Neural progenitor cell (in vitro differentiated cells): Measurements from ENCODE around the gene ABL2.

Source experiments
- EZH2 ChIP-seq: fragments of 200-600 bp; sonication (generic); IDR thresholded peaks from 2 replicates; pipeline ENCODE4 v1.6.1; 2017; ENCODE audit warnings: antibody characterized with exemption, mild to moderate bottlenecking, moderate library complexity
- EZH2phosphoT487 ChIP-seq: fragments of 200-600 bp; sonication (generic); IDR thresholded peaks from 2 replicates; pipeline ENCODE4 v1.6.1; 2017; ENCODE audit warnings: antibody characterized with exemption
- TF ChIP-seq, protein P1 (sequence below): fragments of 200-600 bp; sonication (generic); IDR thresholded peaks from 2 replicates; pipeline ENCODE4 v1.5.1; 2017; ENCODE audit warnings: antibody characterized with exemption, mild to moderate bottlenecking

DNA sequence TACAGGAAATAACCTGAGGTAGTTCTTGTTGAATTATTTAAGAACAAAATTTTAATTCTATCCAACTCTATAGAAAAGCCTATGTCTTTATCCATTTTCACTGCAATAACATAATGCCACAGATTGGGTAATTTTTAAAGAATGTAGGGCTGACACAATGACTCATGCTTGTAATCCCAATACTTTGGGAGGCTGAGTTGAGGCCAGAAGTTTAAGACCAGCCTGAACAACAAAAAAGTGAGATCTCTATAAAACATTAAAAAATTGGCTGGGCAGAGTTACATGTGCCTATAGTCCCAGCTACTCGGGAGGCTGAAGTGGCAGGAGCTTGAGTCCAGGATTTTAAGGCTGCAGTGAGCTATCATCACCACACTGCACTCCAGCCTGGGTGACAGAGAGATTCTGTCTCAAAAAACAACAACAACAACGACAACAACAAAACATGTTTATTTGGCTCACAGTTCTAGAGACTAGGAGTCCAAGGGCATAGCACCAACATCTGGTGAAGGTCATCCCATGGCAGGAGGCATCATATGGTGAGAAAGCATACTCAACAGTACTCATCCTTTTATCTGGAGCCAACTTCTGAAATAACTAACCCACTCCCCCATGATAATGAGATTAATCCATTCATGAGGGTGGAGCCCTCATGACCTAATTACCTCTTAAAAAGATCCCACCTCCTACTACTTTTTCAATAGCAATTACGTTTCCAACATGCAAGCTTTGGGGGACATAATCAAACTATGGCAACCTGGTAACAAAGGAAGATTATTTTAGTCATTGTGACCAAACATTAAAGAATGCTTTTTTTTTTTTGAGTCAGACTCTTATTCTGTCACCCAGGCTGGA lies 59.6 kb downstream of the ABL2 start:
- TF ChIP-seq, protein P1, sequence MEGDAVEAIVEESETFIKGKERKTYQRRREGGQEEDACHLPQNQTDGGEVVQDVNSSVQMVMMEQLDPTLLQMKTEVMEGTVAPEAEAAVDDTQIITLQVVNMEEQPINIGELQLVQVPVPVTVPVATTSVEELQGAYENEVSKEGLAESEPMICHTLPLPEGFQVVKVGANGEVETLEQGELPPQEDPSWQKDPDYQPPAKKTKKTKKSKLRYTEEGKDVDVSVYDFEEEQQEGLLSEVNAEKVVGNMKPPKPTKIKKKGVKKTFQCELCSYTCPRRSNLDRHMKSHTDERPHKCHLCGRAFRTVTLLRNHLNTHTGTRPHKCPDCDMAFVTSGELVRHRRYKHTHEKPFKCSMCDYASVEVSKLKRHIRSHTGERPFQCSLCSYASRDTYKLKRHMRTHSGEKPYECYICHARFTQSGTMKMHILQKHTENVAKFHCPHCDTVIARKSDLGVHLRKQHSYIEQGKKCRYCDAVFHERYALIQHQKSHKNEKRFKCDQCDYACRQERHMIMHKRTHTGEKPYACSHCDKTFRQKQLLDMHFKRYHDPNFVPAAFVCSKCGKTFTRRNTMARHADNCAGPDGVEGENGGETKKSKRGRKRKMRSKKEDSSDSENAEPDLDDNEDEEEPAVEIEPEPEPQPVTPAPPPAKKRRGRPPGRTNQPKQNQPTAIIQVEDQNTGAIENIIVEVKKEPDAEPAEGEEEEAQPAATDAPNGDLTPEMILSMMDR, result no peak
- TF ChIP-seq EZH2 (no peak), EZH2phosphoT487 (no peak)
